ENCODE data around the gene POLR2H. TPM values are rescaled to one million over a fixed set of nuclear protein-coding genes. Genes with fewer than 3 reads are reported as not detected.
"Not testable (repeated sequence)": the region's sequence is repeated elsewhere in the genome, so short reads cannot be mapped to it uniquely, and the experiment has no call there.

The POLR2H gene
- total and polyA plus RNA-seq, 2 of the 4 experiments (the other 2 are of a cell fraction): 47.7 to 130 TPM

GRCh38 chr3:184339001-184339400 lies 22.5 kb upstream of the POLR2H start (continued):
- TF ChIP-seq CEBPB (IDR thresholded peaks at IDR 0.05; ENCODE audit: low read depth, low read length) (no peak), SMC3 (IDR thresholded peaks at IDR 0.05; ENCODE audit: low read depth, low read length) (no peak), RAD21 (IDR thresholded peaks at IDR 0.05; ENCODE audit: low read length) (no peak)

- H2AK5ac ChIP-seq (ENCODE audit: low read depth, low read length); H3K4ac ChIP-seq (ENCODE audit: low read depth, low read length); H3K4me3 ChIP-seq (ENCODE audit: insufficient read depth, low read depth, low read length); H3K9ac ChIP-seq (ENCODE audit: low read depth, low read length); in situ Hi-C loops (cut with MboI; ENCODE audit: low sequenced_read_pairs); POLR2A ChIA-PET (ENCODE audit: unreplicated experiment); dilution Hi-C loops (cut with HindIII; ENCODE audit: low sequenced_read_pairs, unreplicated experiment); H3K14ac ChIP-seq (replicated peaks; ENCODE audit: low read depth, low read length); H2BK15ac ChIP-seq (ENCODE audit: low read depth, low read length); H2BK5ac ChIP-seq (ENCODE audit: low read depth, low read length, poor library complexity, severe bottlenecking); H2BK120ac ChIP-seq (ENCODE audit: low read depth, low read length); H3K18ac ChIP-seq (ENCODE audit: low read depth, low read length); H3K4me2 ChIP-seq (ENCODE audit: low read depth, low read length); H3K23ac ChIP-seq (ENCODE audit: low read depth, low read length); H3K27ac ChIP-seq (ENCODE audit: insufficient read depth, low read length); H2AK9ac ChIP-seq (replicated peaks; ENCODE audit: low read depth, low read length, poor library complexity); BruUV-seq (replicated peaks); H3K56ac ChIP-seq (ENCODE audit: extremely low read depth, insufficient read depth, low read length); H2AFZ ChIP-seq (replicated peaks; ENCODE audit: low read length, poor library complexity); H3K9me3 ChIP-seq (ENCODE audit: control insufficient read depth, insufficient read depth, low read length); ATAC-seq (ENCODE audit: low read depth); H4K8ac ChIP-seq (ENCODE audit: low read depth in 2 of 2, low read length in 2 of 2); H4K91ac ChIP-seq (ENCODE audit: insufficient read depth, low read depth, low read length); H4K5ac ChIP-seq (ENCODE audit: low read depth, low read length); H3K27me3 ChIP-seq (ENCODE audit: control insufficient read depth, insufficient read depth, low read length); H2BK20ac ChIP-seq (ENCODE audit: low read depth, low read length): not testable (repeated sequence)
- 91 to 100% methylated on average over 1 to 14 of the region's 19 CpGs for WGBS, 2 experiments (ENCODE audit: extremely low coverage in 2 of 2, insufficient read length in 1 of 2)
- peak; percentile 44 for DNase-seq
- CTCF ChIA-PET: interaction anchor here (0.8 to 1.3 kb wide), 3 partner anchors 14 to 20 kb away, joined by 3 to 6 read pairs (median 4); no protein-coding TSS in a partner anchor
- Histone ChIP-seq H3K36me3 (ENCODE audit: control insufficient read depth, insufficient read depth, low read length) (peaks cover 28% of the 10 kb centered on the region), H3K4me1 (ENCODE audit: control insufficient read depth, insufficient read depth, low read length) (peaks cover 38% of the 10 kb centered on the region), H3K79me1 (ENCODE audit: low read depth in 1 of 2, low read length in 2 of 2) (peaks cover 18 to 76% of the 10 kb centered on the region in 2 experiments; a peak in 3 of 4 replicates), H4K20me1 (ENCODE audit: insufficient read depth, low read length) (peaks cover 35% of the 10 kb centered on the region), H3K9me1 (ENCODE audit: insufficient read depth, low read length) (peaks cover 25% of the 10 kb centered on the region)
- intact Hi-C loops (cut with micrococcal nuclease): loop anchor here (10.0 kb wide), 1 partner anchor 1435 kb away; no protein-coding TSS in a partner anchor
Measured at GRCh38 chr3:184339451-184340135, 21.9 kb upstream of the POLR2H start.

All from IMR-90 (cell line).